ENCODE measurements around the gene ZNF213.

DNA sequence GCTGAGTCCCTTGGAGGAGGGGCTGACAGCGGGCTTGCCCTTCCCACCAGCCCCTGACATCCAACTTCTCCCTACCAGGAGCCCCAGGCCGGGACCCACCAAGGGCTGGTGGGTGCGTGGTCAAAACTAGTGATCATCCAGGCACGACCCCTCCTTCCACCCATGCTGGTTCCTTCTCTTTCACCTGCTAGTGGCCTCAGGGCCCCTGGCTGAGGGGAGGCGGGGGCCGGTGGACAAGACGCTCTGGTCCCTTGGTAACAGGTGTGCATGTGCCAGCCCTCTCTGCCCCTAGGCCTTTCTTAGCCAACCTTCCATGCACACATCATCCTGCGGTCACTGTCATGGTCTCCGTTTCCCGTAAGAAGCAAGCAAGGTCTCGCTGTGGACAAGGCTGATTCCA is 8.4 kb downstream of the ZNF213 start:
- no peak for TF ChIP-seq EZH2 (IDR thresholded peaks at IDR 0.05; ENCODE audit: borderline replicate concordance, insufficient read depth, low read length, poor library complexity, severe bottlenecking)
- TF ChIP-seq, protein P1, sequence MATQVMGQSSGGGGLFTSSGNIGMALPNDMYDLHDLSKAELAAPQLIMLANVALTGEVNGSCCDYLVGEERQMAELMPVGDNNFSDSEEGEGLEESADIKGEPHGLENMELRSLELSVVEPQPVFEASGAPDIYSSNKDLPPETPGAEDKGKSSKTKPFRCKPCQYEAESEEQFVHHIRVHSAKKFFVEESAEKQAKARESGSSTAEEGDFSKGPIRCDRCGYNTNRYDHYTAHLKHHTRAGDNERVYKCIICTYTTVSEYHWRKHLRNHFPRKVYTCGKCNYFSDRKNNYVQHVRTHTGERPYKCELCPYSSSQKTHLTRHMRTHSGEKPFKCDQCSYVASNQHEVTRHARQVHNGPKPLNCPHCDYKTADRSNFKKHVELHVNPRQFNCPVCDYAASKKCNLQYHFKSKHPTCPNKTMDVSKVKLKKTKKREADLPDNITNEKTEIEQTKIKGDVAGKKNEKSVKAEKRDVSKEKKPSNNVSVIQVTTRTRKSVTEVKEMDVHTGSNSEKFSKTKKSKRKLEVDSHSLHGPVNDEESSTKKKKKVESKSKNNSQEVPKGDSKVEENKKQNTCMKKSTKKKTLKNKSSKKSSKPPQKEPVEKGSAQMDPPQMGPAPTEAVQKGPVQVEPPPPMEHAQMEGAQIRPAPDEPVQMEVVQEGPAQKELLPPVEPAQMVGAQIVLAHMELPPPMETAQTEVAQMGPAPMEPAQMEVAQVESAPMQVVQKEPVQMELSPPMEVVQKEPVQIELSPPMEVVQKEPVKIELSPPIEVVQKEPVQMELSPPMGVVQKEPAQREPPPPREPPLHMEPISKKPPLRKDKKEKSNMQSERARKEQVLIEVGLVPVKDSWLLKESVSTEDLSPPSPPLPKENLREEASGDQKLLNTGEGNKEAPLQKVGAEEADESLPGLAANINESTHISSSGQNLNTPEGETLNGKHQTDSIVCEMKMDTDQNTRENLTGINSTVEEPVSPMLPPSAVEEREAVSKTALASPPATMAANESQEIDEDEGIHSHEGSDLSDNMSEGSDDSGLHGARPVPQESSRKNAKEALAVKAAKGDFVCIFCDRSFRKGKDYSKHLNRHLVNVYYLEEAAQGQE (IDR thresholded peaks at IDR 0.05; ENCODE audit: borderline replicate concordance): no peak
- TF ChIP-seq, protein P2, sequence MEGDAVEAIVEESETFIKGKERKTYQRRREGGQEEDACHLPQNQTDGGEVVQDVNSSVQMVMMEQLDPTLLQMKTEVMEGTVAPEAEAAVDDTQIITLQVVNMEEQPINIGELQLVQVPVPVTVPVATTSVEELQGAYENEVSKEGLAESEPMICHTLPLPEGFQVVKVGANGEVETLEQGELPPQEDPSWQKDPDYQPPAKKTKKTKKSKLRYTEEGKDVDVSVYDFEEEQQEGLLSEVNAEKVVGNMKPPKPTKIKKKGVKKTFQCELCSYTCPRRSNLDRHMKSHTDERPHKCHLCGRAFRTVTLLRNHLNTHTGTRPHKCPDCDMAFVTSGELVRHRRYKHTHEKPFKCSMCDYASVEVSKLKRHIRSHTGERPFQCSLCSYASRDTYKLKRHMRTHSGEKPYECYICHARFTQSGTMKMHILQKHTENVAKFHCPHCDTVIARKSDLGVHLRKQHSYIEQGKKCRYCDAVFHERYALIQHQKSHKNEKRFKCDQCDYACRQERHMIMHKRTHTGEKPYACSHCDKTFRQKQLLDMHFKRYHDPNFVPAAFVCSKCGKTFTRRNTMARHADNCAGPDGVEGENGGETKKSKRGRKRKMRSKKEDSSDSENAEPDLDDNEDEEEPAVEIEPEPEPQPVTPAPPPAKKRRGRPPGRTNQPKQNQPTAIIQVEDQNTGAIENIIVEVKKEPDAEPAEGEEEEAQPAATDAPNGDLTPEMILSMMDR (IDR thresholded peaks at IDR 0.05; ENCODE audit: poor library complexity, severe bottlenecking): no peak
- TF ChIP-seq SMC3 (conservative IDR thresholded peaks at IDR 0.05; ENCODE audit: poor library complexity): no peak
